ENCODE measurements around the gene S100A12.

- TF ChIP-seq CTCF (IDR thresholded peaks at IDR 0.05; ENCODE audit: low read length) (no peak), EZH2phosphoT487 (IDR thresholded peaks at IDR 0.05; ENCODE audit: low read length) (no peak), EZH2 (optimal IDR thresholded peaks at IDR 0.05; ENCODE audit: low read depth, low read length) (no peak)
Observed at GRCh38 chr1:153324912-153325311, 50.5 kb downstream of the S100A12 start.
